GM21576 (cell line): ENCODE data around the gene EXOC6.
"Not testable (repeated sequence)": the region's sequence is repeated elsewhere in the genome, so short reads cannot be mapped to it uniquely, and the experiment has no call there.

Source experiments
- ATAC-seq: cut with Tn5 transposase; IDR thresholded peaks from one replicate; pipeline ENCODE4 v1.9.1; 2021; ENCODE audit warnings: mild to moderate bottlenecking, moderate library complexity; ENCODE audit not compliant: unreplicated experiment

Gene EXOC6

DNA sequence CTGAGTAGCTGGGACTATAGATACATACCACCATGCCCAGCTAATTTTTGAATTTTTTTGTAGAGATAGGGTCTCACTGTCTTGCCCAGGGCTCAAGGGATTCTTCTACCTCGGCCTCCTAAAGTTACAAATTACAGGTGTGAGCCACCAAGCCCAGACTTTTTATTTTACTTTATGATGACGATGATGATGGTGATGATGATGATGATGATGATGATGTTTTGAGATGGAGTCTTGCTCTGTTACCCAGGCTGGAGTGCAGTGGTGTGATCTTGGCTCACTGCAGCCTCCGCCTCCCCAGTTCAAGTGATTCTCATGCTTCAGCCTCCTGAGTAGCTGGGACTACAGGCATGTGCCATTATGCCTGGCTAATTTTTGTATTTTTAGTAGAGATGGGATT is 252.8 kb downstream of the EXOC6 start:
- ATAC-seq = not testable (repeated sequence)

DNA sequence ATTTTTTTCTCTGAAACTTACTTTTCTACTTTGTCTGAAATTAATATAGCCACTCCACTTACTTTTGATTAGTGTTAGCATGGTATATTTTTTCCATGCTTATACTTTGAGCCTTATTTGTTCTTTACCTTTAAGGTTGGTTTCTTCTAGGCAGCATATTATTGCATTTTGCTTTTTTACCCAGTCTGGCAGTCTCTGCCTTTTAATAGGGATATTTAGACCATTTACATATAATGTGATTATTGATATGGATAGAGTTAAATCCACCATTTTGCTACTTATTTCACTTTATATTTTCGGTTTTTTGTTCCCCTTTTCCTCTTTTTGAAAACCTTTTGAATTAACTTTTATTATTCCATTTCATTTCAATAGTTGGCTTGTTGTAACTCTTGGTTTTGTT is 255.6 kb downstream of the EXOC6 start:
- ATAC-seq = no peak

DNA sequence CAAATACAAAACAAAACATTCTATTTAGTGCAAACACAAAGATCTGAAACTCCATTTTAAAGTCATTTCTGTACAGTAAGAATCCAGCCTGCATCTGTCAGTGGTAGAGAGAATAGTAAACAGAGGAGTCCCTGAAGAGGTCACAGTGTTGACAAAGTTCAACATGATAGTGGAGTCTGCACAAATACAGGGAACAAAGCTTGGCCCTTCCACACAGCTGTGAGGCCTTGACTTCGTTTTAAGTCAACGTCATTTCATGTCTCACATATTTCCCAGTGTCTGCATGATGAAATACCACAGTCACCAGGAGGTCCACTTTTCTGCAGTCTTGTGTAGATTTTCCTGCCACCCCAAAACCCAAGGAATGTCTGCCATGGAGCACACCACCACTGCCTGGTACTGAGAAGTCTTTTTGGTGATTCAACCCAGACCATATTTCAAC is 258.3 kb downstream of the EXOC6 start:
- no peak for ATAC-seq
